K562 (cell line): ENCODE results near the gene TPO. TPM values are rescaled to one million over a fixed set of nuclear protein-coding genes. Genes with fewer than 3 reads are reported as not detected.

ENCODE experiments used
- ATAC-seq: fragments of 200-7000 bp; cut with Tn5 transposase; 3 replicates; pipeline ENCODE4 v1.9.1; 2020; ENCODE audit warnings: moderate library complexity
- BruUV-seq: library from RNA; stranded (reverse); fragments of 400-500 nt; replicated peaks from 2 replicates; lab custom pipeline; 2021; lab: Mats Ljungman, UMichigan
- CTCF ChIA-PET: fragments of 300-600 bp; formaldehyde crosslinking; extraction: SDS; loops from one replicate; lab custom pipeline; 2021; ENCODE audit warnings: low intra/inter-chr PET ratio; lab: Yijun Ruan, JAX
- POLR2A ChIA-PET: fragments of 300-600, 350-650 bp; sonication (Branson Sonifier 250); formaldehyde crosslinking; extraction: SDS; loops from one replicate; lab custom pipeline; 2021; ENCODE audit warnings: antibody characterized with exemption, inconsistent platforms; lab: Yijun Ruan, JAX
- DNase-seq, 4 experiments: peaks; one replicate each; pipeline versions ENCODE4 v3.0.0 to v3.0.0-alpha.2; 2011 to 2018; ENCODE audit warnings: low spot score in 3 of 4, mixed read lengths in 3 of 4; ENCODE audit errors: extremely low read depth in 1 of 4
- FAIRE-seq: peaks from 2 replicates; lab custom pipeline; 2011; peaks lifted over from hg19 to GRCh38; lab: Jason Lieb, UNC
- H2AFZ ChIP-seq: 2 replicates; pipeline ENCODE4 v1.6.0; 2011; ENCODE audit warnings: low read depth, low read length, control low read depth, inconsistent platforms
- H3K27ac ChIP-seq: fragments of 200-600 bp; 3 replicates; pipeline ENCODE4 v1.8.0; 2011; ENCODE audit warnings: low read depth, mild to moderate bottlenecking, control low read depth, inconsistent platforms, low read length, moderate library complexity, mixed read lengths; ENCODE audit errors: extremely low read depth
- H3K27me3 ChIP-seq, 2 experiments: fragments of 300-600 bp in 1 of 2; 2 replicates in 1 of 2; 3 replicates in 1 of 2; pipeline versions ENCODE4 v1.6.0 to v1.8.0; 2011; ENCODE audit warnings: inconsistent platforms in 2 of 2, low read length in 2 of 2, mild to moderate bottlenecking in 1 of 2, mixed read lengths in 1 of 2, moderate library complexity in 1 of 2; ENCODE audit not compliant: control insufficient read depth in 2 of 2, insufficient read depth in 2 of 2
- H3K36me3 ChIP-seq: fragments of 300-600 bp; 3 replicates; pipeline ENCODE4 v1.8.0; 2011; ENCODE audit warnings: mild to moderate bottlenecking, low read length, inconsistent platforms; ENCODE audit not compliant: control insufficient read depth, insufficient read depth
- H3K4me1 ChIP-seq, 2 experiments: fragments of 200-600 bp in 1 of 2; replicated peaks in 1 of 2; 2 replicates in 1 of 2; 3 replicates in 1 of 2; pipeline versions ENCODE4 v1.5.1 to v1.8.0; 2011; ENCODE audit warnings: inconsistent platforms in 2 of 2, low read length in 2 of 2, mild to moderate bottlenecking in 1 of 2, mixed read lengths in 1 of 2, moderate library complexity in 1 of 2; ENCODE audit not compliant: control insufficient read depth in 2 of 2, insufficient read depth in 2 of 2
- H3K4me2 ChIP-seq: 2 replicates; pipeline ENCODE4 v1.6.1; 2011; ENCODE audit warnings: low read length, control low read depth, inconsistent platforms, mixed read lengths; ENCODE audit not compliant: insufficient read depth
- H3K4me3 ChIP-seq: fragments of 200-600 bp; sonication (generic), shearing (Covaris generic); 2 replicates; pipeline ENCODE4 v1.5.1; 2016; ENCODE audit warnings: control low read depth, inconsistent platforms
- H3K79me2 ChIP-seq: fragments of 200-600 bp; 3 replicates; pipeline ENCODE4 v1.8.0; 2011; ENCODE audit warnings: low read length, inconsistent platforms; ENCODE audit not compliant: control insufficient read depth, insufficient read depth
- H3K9ac ChIP-seq, 2 experiments: 2 replicates each; pipeline versions ENCODE4 v1.6.0 to v1.6.1; 2011; ENCODE audit warnings: low read depth in 2 of 2, low read length in 2 of 2, control low read depth in 1 of 2, inconsistent platforms in 1 of 2, mild to moderate bottlenecking in 1 of 2, mixed read lengths in 1 of 2; ENCODE audit not compliant: insufficient read depth in 1 of 2
- H3K9me1 ChIP-seq: one replicate; pipeline ENCODE4 v1.6.0; 2011; ENCODE audit warnings: inconsistent platforms, mild to moderate bottlenecking, low read length, moderate library complexity; ENCODE audit not compliant: control insufficient read depth, insufficient read depth
- H3K9me3 ChIP-seq: replicated peaks from 2 replicates; pipeline ENCODE4 v1.5.1; 2011; ENCODE audit warnings: low read depth, low read length, inconsistent platforms; ENCODE audit not compliant: control insufficient read depth, insufficient read depth
- H4K20me1 ChIP-seq: replicated peaks from 2 replicates; pipeline ENCODE4 v1.6.1; 2011; ENCODE audit warnings: low read length, inconsistent platforms, mixed read lengths; ENCODE audit not compliant: control insufficient read depth, insufficient read depth
- AFF1 ChIP-seq, 2 experiments: fragments of 450-650 bp; IDR thresholded peaks; 2 replicates each; pipeline ENCODE4 v1.6.1; 2018; ENCODE audit warnings: mild to moderate bottlenecking in 2 of 2, low read depth in 1 of 2; ENCODE audit not compliant: partially characterized antibody in 2 of 2
- CSDE1 ChIP-seq, 2 experiments: fragments of 450-650 bp; IDR thresholded peaks; 2 replicates each; pipeline ENCODE4 v1.6.1; 2016; ENCODE audit warnings: mild to moderate bottlenecking in 1 of 2
- FOXM1 ChIP-seq, 2 experiments: fragments of 450-650 bp in 1 of 2; sonication (generic) in 1 of 2; formaldehyde crosslinking in 1 of 2; IDR thresholded peaks; 2 replicates each; pipeline versions ENCODE4 v1.6.1 to v1.9.0; 2017 to 2022; ENCODE audit warnings: low read depth in 2 of 2, mild to moderate bottlenecking in 2 of 2, missing genetic modification reagents in 1 of 2, moderate library complexity in 1 of 2
- IRF9 ChIP-seq: fragments of 450-650 bp; IDR thresholded peaks from 2 replicates; pipeline ENCODE4 v1.6.1; 2016; ENCODE audit warnings: missing biosample characterization, missing genetic modification characterization
- PURB ChIP-seq: sonication (generic); formaldehyde crosslinking; IDR thresholded peaks from 2 replicates; pipeline ENCODE4 v1.9.0; 2021; ENCODE audit warnings: low read depth, mild to moderate bottlenecking, missing genetic modification reagents
- SMARCE1 ChIP-seq: fragments of 450-650 bp; IDR thresholded peaks from 2 replicates; pipeline ENCODE4 v1.7.1; 2016; ENCODE audit warnings: mild to moderate bottlenecking
- ZNF740 ChIP-seq, 3 experiments: fragments of 200-800 bp in 1 of 3; sonication (Bioruptor generic) in 1 of 3; sonication (generic) in 1 of 3; formaldehyde crosslinking in 1 of 3; IDR thresholded peaks; 2 replicates each; pipeline versions ENCODE4 v1.6.1 to v1.8.0; 2016 to 2022; ENCODE audit warnings: mild to moderate bottlenecking in 2 of 3, missing compliant biosample characterization in 2 of 3, missing genetic modification characterization in 2 of 3, missing genetic modification reagents in 1 of 3
- WGBS: fragments of 100-300 bp; shearing (Covaris generic); methylation state at CpG from one replicate; pipeline ENCODE4 v1.1.6; 2016; ENCODE audit warnings: low coverage, mixed read lengths; ENCODE audit not compliant: insufficient coverage; ENCODE audit errors: missing lambda C conversion rate; 5-methylcytosine and 5-hydroxymethylcytosine counted together
- in situ Hi-C: fragments of 300-500 bp; cut with MboI; formaldehyde crosslinking; loops from 4 replicates; pipeline ENCODE4 v1.15.0; 2018; ENCODE audit warnings: inconsistent platforms, mixed read lengths
- intact Hi-C: fragments of 100-400 bp; cut with micrococcal nuclease; formaldehyde crosslinking; loops from 2 replicates; pipeline ENCODE4 v1.14.2; 2022
- polyA plus RNA-seq, 8 experiments: library from polyadenylated mRNA; depleted of rRNA in 4 of 8; stranded (reverse) in 5 of 8; unstranded in 3 of 8; fragments of >200 nt; fragmentation: Nextera tagmentation in 2 of 8; fragmentation: Illumina TruSeq in 1 of 8; extraction: Ambion mirVana in 2 of 8; extraction: Trizol in 1 of 8; gene quantifications; 2 replicates each; pipeline versions ENCODE4 v1.2.1 to v1.2.3, GENCODE V29; 2011 to 2014; ENCODE audit warnings: inconsistent platforms in 1 of 8, missing spikeins in 1 of 8
- total RNA-seq, 7 experiments: library from RNA; depleted of rRNA in 6 of 7; stranded (reverse); fragments of >200 nt in 6 of 7; fragmentation: Illumina TruSeq in 2 of 7; extraction: Trizol in 2 of 7; gene quantifications; 2 replicates each; pipeline versions ENCODE4 v1.2.1 to v1.2.3, GENCODE V29; 2011 to 2021; ENCODE audit warnings: low replicate concordance in 1 of 7

The TPO gene
- total and polyA plus RNA-seq, 9 of the 15 experiments (the other 6 are each of a cell fraction or from before 2014, with no cell fraction given): not detected

GRCh38 chr2:1515986-1516797 is 102.9 kb downstream of the TPO start:
- Histone ChIP-seq H3K9me3 (no peaks in the 10 kb centered on the region), H3K27me3 (peaks cover 0 to 35% of the 10 kb centered on the region in 2 experiments; a peak in 2 of 5 replicates), H3K9me1 (no peaks in the 10 kb centered on the region), H4K20me1 (no peaks in the 10 kb centered on the region), H3K4me1 (no peaks in the 10 kb centered on the region), H3K4me3 (no peak overlapping the region), H3K9ac (no peak overlapping the region), H3K79me2 (no peaks in the 10 kb centered on the region), H3K36me3 (no peaks in the 10 kb centered on the region), H3K4me2 (no peak overlapping the region), H3K27ac (no peak overlapping the region), H2AFZ (no peak overlapping the region)
- WGBS: 2% methylated on average over 23 of the region's 23 CpGs
- FAIRE-seq (no peak), DNase-seq (no peak), ATAC-seq (no peak)
- ChIA-PET POLR2A (no interaction called here), CTCF (no interaction called here)
- intact Hi-C loops (no loop called here), in situ Hi-C loops (no loop called here)
- no peak for TF ChIP-seq IRF9 (tag)
- no TSS peak for BruUV-seq

- in situ Hi-C loops (no loop called here), intact Hi-C loops (no loop called here)
- no peaks in the 10 kb centered on the region for H3K9me1 ChIP-seq
- CTCF ChIA-PET: no interaction called here
- POLR2A ChIA-PET: no interaction called here
- no peak overlapping the region for H2AFZ ChIP-seq
- no peak overlapping the region for H3K9ac ChIP-seq
- H3K79me2 ChIP-seq: no peaks in the 10 kb centered on the region
- H3K4me3 ChIP-seq: no peak overlapping the region
- no peaks in the 10 kb centered on the region for H4K20me1 ChIP-seq
- no peaks in the 10 kb centered on the region for H3K9me3 ChIP-seq
- no peak overlapping the region for H3K27ac ChIP-seq
- no peaks in the 10 kb centered on the region for H3K36me3 ChIP-seq
- no TSS peak for BruUV-seq
- H3K4me2 ChIP-seq: no peak overlapping the region
- ATAC-seq: no peak
- peaks cover 0 to 35% of the 10 kb centered on the region in 2 experiments; a peak in 2 of 5 replicates for H3K27me3 ChIP-seq
- WGBS: 0% methylated on average over 6 of the region's 7 CpGs
- H3K4me1 ChIP-seq: no peaks in the 10 kb centered on the region
- DNase-seq: no peak
- no peak for FAIRE-seq
- TF ChIP-seq FOXM1 (IDR thresholded peaks at IDR 0.05; ENCODE audit: low read depth): no peak
- no peak for TF ChIP-seq FOXM1 (CRISPR knock-in tag; IDR thresholded peaks at IDR 0.05; ENCODE audit: low read depth)
- TF ChIP-seq SMARCE1: no peak
- TF ChIP-seq CSDE1 (IDR thresholded peaks at IDR 0.05): no peak
- TF ChIP-seq PURB (CRISPR knock-in tag): no peak
- TF ChIP-seq ZNF740 (CRISPR knock-in tag; IDR thresholded peaks at IDR 0.05): no peak
- no peak for TF ChIP-seq ZNF740 (tag; IDR thresholded peaks at IDR 0.05)
- TF ChIP-seq AFF1 (IDR thresholded peaks at IDR 0.05; ENCODE audit: low read depth in 1 of 2, partially characterized antibody in 2 of 2): no peak
Observed at GRCh38 chr2:1516798-1517060, 103.5 kb downstream of the TPO start.
